ENCODE measurements around the gene RPLP2.

- no peak for TF ChIP-seq CTCF (IDR thresholded peaks at IDR 0.05; ENCODE audit: low read depth, low read length)
- no peak for TF ChIP-seq POLR2A (IDR thresholded peaks at IDR 0.05; ENCODE audit: extremely low read depth, insufficient read length)
These were observed 20.5 kb upstream of the RPLP2 start for GRCh38 chr11:788953-789940.

All from NB4 (cell line).